ENCODE results near the gene EVA1A. TPM values are rescaled to one million over a fixed set of nuclear protein-coding genes. Genes with fewer than 3 reads are reported as not detected.

The EVA1A gene
- total RNA-seq, 3 donors from 2014 or later (not counting 1 experiment from before 2014, with no cell fraction given) = not detected

DNA sequence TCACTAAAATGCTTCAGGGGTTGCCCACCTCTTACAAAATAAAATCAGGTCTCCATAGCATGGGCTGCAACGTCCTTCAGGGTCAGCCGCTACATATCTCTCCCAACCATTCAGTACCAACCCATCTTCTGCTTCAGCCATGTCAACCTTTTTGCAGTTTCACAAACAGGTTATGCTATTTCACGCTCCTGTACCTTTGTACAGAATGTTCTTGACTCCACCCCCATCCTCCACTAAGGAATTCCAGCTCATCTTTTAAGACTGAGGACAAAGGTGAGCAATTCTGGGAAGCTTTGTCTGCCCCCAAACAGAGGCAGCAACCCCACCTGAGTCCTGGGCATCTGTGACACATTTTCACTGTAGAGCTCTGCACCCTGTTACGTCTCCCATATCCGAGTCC lies 8.8 kb upstream of the EVA1A start:
- Histone ChIP-seq H3K4me3 (ENCODE audit: low read length) (no peak overlapping the region), H3K27me3 (ENCODE audit: control insufficient read depth, insufficient read depth, low read length) (peaks cover 5% of the 10 kb centered on the region), H3K4me1 (ENCODE audit: control insufficient read depth, insufficient read depth, low read length) (peaks cover under 1% of the 10 kb centered on the region), H3K9me3 (ENCODE audit: control insufficient read depth, insufficient read depth, low read length) (no peaks in the 10 kb centered on the region), H3K36me3 (ENCODE audit: control insufficient read depth, insufficient read depth, low read length) (no peaks in the 10 kb centered on the region), H3K27ac (ENCODE audit: low read length) (no peak overlapping the region)
- 89% methylated on average over 5 of the region's 5 CpGs for WGBS (ENCODE audit: insufficient coverage)
- TF ChIP-seq, protein P1, sequence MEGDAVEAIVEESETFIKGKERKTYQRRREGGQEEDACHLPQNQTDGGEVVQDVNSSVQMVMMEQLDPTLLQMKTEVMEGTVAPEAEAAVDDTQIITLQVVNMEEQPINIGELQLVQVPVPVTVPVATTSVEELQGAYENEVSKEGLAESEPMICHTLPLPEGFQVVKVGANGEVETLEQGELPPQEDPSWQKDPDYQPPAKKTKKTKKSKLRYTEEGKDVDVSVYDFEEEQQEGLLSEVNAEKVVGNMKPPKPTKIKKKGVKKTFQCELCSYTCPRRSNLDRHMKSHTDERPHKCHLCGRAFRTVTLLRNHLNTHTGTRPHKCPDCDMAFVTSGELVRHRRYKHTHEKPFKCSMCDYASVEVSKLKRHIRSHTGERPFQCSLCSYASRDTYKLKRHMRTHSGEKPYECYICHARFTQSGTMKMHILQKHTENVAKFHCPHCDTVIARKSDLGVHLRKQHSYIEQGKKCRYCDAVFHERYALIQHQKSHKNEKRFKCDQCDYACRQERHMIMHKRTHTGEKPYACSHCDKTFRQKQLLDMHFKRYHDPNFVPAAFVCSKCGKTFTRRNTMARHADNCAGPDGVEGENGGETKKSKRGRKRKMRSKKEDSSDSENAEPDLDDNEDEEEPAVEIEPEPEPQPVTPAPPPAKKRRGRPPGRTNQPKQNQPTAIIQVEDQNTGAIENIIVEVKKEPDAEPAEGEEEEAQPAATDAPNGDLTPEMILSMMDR (IDR thresholded peaks at IDR 0.05) = no peak
- ATAC-seq (no peak), DNase-seq (no peak)
- intact Hi-C loops (cut with micrococcal nuclease) = no loop called here
- no peak overlapping the region for H3K27ac Mint-ChIP-seq
- H3K36me3 Mint-ChIP-seq = no peaks in the 10 kb centered on the region
- no peaks in the 10 kb centered on the region for H3K4me1 Mint-ChIP-seq
- no peak overlapping the region for H3K4me3 Mint-ChIP-seq
- H3K27me3 Mint-ChIP-seq (ENCODE audit: low read depth in 2 of 2) = peaks cover 13 to 14% of the 10 kb centered on the region in 2 donors
- peaks cover 2 to 4% of the 10 kb centered on the region in 2 donors for H3K9me3 Mint-ChIP-seq

DNA sequence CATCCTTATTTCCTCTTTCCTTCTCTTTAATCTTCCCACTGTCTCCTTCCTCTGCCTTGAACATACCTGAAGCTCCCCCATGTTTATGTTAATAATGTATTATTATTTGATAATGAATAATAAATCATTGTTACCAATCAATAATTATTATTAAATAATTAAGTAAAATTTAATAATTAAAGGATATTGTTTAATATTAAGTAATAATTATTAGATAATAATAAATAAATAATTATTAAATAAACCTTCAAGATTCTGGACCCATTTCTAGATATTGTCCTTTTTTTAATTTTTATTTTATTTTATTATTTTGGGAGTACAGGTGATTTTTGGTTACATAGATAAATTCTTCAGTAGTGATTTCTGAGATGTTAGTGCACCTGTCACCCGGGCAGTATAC lies 7.4 kb upstream of the EVA1A start:
- TF ChIP-seq, protein P1 (IDR thresholded peaks at IDR 0.05) = no peak
- Histone ChIP-seq H3K4me3 (ENCODE audit: low read length) (no peak overlapping the region), H3K9me3 (ENCODE audit: control insufficient read depth, insufficient read depth, low read length) (no peaks in the 10 kb centered on the region), H3K27me3 (ENCODE audit: control insufficient read depth, insufficient read depth, low read length) (peaks cover 5% of the 10 kb centered on the region), H3K36me3 (ENCODE audit: control insufficient read depth, insufficient read depth, low read length) (no peaks in the 10 kb centered on the region), H3K4me1 (ENCODE audit: control insufficient read depth, insufficient read depth, low read length) (peaks cover 8% of the 10 kb centered on the region), H3K27ac (ENCODE audit: low read length) (no peak overlapping the region)
- DNase-seq (no peak), ATAC-seq (no peak)
- Mint-ChIP-seq H3K36me3 (no peaks in the 10 kb centered on the region), H3K27ac (no peak overlapping the region), H3K9me3 (peaks cover 2 to 4% of the 10 kb centered on the region in 2 donors), H3K27me3 (ENCODE audit: low read depth in 2 of 2) (peaks cover 17 to 23% of the 10 kb centered on the region in 2 donors), H3K4me1 (peaks cover 4 to 6% of the 10 kb centered on the region in 2 donors), H3K4me3 (no peak overlapping the region)
- intact Hi-C loops (cut with micrococcal nuclease) = no loop called here
- WGBS (ENCODE audit: insufficient coverage) = 100% methylated on average over 1 of the region's 1 CpG

DNA sequence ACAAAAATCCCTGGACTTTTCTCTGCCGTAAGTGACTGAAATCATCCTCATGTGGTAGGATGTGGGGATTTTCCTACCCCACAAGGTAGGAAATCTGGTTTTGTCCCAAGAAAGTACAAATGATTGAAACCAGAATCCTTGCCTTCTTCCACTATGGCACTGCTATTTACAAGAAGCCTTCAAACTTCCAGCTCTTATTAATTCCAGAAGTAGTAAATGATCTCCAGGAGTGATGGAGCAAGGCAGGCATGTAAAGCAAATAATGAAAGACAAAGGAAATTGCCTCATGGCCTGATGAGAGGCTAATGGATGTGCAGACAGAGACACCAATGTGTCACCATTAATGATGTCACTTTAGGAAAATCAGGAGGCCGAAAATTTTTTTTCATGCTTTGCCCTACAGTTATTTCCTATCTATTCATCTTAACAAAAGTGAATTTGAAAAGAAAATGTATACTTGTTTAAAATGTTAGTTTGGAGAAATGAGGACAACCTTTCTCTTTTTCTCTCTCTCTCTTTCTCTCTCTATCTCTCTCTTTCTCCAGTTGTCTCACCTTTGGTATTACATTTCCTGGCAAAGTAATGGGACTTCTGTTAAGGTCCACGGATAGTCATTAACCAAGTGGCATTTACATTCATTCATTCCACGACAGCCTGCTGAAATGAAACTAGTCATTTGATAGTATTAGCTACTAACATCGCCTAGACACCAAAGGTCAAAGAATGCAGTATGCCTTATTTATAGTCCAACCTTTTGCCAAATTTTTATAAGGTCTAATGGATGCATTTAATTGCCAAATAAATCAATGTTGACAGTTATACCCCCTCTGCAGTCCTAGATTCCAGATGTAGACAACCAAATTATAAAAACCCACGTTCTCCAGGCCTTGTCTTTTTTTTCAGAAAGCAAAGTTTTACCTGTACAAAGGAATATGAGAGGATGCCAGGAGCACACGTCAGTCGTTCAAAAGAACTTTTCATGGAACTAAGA lies 5.0 kb upstream of the EVA1A start:
- H3K27me3 Mint-ChIP-seq (ENCODE audit: low read depth in 2 of 2) = peaks cover 23 to 40% of the 10 kb centered on the region in 2 donors

More for the DNA sequence above, 5.0 kb upstream of the EVA1A start:
- Histone ChIP-seq H3K9me3 (ENCODE audit: control insufficient read depth, insufficient read depth, low read length) (no peaks in the 10 kb centered on the region), H3K27me3 (ENCODE audit: control insufficient read depth, insufficient read depth, low read length) (peaks cover 14% of the 10 kb centered on the region), H3K36me3 (ENCODE audit: control insufficient read depth, insufficient read depth, low read length) (no peaks in the 10 kb centered on the region), H3K4me1 (ENCODE audit: control insufficient read depth, insufficient read depth, low read length) (peaks cover 13% of the 10 kb centered on the region), H3K4me3 (ENCODE audit: low read length) (no peak overlapping the region), H3K27ac (ENCODE audit: low read length) (no peak overlapping the region)
- intact Hi-C loops (cut with micrococcal nuclease) = no loop called here
- TF ChIP-seq, protein P1 (IDR thresholded peaks at IDR 0.05) = no peak
- no peaks in the 10 kb centered on the region for H3K36me3 Mint-ChIP-seq
- no peak overlapping the region for H3K4me3 Mint-ChIP-seq
- ATAC-seq (no peak), DNase-seq (no peak)
- H3K27ac Mint-ChIP-seq = no peak overlapping the region
- peaks cover 2 to 4% of the 10 kb centered on the region in 2 donors for H3K9me3 Mint-ChIP-seq
- H3K4me1 Mint-ChIP-seq = peaks cover 4 to 6% of the 10 kb centered on the region in 2 donors
- 86% methylated on average over 6 of the region's 8 CpGs for WGBS (ENCODE audit: insufficient coverage)
